HG02970 (cell line): Measurements from ENCODE around the gene MRAS.

Source experiments
- ATAC-seq: cut with Tn5 transposase; IDR thresholded peaks from one replicate; pipeline ENCODE4 v1.9.1; 2021; ENCODE audit warnings: mild to moderate bottlenecking, moderate library complexity, moderate number of reproducible peaks; ENCODE audit not compliant: unreplicated experiment, low FRiP score

The MRAS gene

DNA sequence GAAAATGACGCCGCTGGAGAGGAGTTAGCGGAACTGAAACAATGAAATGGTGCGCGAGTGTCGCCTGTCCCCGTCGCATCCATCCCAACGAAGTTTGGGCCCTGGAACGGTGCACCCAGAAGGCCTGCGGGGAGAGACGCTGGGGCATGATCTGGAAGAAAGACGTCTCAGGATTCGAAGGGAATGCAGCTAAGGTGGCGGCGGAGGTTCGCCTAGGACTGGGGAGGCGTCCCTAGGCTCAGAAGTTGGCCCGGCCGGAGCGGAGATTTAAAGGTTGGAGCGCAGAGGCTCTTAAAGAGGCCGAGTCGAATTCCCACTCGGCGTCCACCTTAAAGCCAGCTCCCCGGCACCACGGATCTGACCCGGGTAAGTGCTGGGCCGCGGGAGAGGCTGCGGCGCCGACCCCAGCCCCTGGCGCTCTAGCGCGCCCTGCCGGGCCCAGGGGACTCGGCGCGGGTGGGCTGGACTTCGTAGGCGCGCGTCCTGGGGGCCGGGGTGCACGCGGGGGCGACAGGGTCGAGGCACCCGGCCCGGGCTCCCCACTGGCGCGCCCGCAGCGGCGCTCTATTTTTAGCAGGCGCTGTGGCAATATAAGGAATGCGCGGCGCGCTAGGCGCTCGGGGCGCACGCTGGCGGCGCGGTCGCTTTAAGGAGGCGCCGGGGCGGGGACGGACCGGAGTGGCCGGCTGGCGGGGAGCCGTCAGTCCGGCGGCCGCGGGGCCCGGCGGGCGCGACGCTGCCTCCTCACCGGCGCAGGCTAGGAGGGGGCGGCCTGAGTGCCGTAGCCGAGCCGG lies at the start of gene MRAS:
Gene MRAS, plus strand, starts transcription at position 620 of the 794 bp plus-strand sequence. CDS start 24,305 bp downstream, outside the sequence.
- ATAC-seq = no peak

DNA sequence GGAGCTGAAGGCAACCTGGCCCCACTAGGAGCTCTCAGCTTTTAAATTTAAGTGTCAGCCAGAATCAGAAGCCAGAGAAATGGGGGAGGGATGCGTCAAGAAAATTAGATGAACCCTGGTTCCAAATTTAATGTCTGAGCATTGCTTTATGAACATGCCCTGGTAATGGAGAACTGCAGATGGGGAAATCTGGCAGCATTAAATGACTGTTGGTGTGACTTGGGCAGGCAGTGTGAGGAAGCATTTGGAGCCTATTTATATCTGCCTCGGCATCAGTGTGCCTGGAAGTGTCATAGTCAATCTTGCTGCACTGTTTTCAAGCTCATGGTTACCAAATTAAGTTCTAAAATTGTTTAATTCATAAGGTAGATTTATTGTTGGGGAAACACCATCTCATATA lies 47.7 kb upstream of the MRAS start:
- no peak for ATAC-seq

DNA sequence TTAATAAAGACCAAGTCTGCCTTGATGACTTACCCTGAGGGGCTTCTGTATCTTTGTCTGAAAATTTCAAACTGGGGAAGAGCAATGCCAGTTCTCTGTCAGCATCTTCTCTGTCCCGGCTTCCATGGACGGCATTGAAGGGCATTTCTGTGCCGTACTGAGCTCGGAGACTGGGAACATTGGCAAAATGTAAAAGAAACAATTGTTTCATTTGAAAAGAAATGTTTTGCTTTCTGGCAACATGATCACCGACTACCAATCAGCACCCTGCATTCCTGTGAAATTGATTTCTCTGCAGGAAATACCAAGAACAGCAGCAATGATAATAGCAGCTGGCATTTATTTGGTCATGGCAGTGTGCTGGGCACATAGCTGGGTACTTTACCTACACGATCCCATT lies 44.9 kb upstream of the MRAS start:
- no peak for ATAC-seq

DNA sequence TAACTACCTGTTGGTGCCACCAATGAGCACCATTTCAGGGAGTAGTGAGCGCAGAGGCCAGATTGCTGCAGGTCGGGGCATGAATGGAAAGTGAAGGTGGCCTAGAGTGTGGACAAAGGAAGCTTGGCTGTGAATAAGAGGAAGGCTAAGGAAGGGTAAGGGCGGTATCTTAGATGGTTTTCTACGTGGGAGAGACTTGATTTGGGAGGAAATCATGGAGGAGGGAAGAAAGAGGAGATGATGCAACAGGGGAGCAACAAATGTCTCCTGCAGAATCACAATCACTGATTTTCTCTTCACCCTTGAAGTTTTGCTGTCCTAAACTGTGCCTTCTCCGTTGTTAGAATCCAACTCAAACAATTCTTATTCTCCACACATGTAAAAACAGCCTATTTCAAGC lies 40.5 kb upstream of the MRAS start:
- ATAC-seq = no peak

DNA sequence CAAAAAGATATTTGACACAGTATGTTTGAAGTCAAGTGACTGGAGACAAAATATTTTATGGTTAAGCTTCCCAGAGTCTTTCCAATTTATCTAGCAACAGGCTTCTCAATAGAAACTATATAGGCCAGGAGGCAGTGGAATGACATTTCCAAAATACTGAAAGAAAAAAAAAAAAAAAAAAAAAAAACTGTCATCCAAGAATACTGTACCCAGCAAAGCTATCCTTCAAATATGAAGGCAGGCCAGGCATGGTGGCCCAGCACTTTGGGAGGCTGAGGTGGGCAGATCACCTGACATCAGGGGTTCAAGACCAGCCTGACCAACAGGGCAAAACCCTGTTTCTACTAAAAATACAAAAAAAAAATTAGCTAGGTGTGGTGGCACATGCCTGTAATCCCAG lies 39.6 kb upstream of the MRAS start:
- no peak for ATAC-seq

DNA sequence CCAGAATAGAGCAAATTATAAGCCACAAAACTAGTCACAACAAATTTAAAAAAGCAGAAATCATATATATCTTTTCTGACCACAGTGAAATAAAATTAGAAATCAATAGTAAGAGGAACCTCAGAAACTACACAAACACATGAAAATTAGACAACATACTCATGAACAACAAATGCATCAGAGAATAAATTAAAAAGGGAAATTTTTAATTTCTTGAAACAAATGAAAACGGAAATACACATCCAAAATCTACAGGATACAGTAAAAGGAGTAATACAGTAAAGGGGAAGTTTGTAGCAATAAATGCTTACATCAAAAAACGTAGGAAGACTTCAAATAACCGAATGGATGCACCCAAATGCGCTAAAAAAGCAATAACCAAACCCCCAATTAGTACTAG lies 37.9 kb upstream of the MRAS start:
- ATAC-seq = no peak

DNA sequence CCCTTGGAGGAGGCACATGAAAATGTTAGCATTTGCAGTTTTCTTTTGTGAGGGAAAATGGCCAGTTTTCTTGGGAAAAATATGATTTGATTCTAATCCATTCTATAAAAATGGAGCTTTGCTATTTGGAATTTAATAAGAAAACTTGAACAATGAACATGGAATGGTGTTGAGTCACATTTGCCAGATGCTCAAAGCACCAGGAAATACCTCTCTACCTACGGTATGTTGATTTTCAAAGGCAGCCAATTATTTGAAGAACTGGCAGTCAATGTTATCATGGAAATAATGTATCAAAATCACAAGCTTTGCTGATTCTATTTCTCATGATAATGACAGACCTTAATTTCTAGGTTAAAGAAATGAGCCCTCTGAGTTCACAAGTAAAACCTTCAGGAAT lies 33.6 kb upstream of the MRAS start:
- no peak for ATAC-seq

DNA sequence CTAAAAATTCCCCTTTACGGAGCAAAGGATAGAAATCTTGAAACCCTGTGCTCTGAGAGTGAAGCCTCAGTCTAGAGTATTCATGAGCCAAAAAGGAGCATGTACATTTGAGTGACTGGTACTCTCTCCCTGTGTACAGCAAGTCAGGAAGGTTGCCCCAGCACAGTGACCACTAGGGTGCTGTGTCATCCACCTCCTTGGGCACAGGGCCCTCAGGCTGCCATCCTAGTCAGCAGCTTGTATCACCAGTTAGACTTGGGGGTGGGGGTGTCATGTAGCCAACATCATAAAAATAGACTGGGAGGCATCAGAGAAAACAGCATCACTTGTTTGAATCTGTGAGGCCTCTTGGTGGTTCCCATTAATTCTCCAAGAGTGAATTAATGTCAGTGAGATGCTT lies 30.7 kb upstream of the MRAS start:
- no peak for ATAC-seq

DNA sequence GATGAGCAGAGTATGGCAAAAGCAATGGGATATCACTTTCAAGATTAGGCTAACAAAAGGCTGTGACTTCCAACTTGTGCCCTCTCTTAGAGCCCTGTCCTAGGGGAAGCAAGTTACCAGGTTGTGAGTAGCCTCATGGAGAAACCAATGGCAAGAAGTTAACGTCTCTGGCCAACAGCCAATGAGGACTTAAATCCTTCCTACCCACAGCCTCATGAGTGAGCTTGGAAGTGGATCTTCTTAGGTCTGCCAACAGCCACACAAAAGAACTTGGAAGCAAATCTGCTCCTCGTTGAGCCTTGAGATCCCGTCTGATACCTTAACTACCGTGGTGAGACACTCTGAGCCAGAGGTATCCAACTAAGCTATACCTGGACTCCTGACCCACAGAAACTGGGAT lies 24.4 kb upstream of the MRAS start:
- ATAC-seq = no peak

DNA sequence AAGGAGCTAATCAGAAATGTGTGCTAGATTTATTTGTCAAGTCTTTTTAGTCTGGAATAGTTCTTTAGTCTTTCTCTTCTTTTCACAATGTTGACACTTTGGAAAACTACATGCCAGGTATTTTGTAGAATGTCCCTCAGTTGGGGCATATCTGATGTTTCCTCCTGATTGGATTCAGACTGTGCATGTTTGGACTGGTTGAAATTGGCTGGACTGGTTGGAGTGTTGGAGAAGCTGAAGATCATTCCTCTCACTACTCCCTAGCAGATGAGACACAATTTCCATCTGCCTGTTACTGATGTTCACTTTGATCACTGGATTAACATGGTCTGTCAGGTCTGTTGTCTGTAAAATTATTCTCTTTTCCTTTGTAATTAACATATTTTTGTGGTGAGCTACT lies 22.4 kb upstream of the MRAS start:
- no peak for ATAC-seq

DNA sequence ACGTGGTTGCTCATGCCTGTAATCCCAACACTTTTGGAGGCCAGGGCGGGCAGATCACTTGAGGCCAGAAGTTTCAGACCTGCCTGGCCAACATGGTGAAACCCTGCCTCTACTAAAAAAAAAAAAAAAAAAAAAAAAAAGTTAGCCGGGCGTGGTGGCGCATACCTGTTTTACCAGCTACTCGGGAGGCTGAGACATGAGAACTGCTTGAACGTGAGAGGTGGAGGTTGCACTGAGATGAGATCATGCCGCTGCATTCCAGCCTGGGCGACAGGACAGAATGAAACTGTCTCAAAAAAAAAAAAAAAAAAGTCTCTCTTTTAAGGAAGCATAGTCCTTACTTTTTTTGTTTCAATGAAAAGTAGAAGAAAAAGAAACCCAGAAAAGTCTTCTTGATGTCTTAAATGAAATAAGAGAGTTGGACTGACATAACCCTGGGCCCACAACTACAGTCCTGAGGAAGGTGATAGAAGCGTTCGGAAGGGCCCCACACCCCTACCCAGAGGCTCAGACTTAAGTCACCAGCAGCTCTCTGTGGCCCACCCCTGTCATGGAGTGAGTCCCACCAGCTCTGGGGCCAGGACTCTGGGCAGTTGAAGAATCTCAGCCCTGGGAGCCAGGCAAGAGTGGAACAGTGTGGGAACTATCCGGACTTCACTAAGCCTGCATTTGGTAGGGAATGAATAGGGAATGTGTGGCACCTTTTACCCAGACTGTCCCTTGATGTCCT lies 21.3 kb upstream of the MRAS start:
- no peak for ATAC-seq

DNA sequence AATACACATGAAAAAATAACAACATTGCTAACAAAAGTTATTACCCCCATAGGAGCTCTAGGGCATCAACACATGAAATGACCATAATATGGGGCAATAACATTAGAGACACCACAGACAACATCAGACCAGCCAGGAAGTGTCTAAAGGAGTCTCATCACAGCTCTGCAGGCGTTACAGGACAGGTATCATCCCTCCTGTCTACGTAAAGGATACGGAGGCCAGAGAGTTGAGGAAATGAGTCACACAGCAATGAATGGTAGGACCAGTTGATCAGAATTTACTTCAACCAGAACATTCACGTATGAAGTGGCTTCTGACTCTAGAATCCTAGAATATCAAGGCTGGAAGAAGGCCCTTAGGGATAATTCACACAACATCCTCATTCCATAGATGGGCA lies 20.5 kb upstream of the MRAS start:
- ATAC-seq = no peak

DNA sequence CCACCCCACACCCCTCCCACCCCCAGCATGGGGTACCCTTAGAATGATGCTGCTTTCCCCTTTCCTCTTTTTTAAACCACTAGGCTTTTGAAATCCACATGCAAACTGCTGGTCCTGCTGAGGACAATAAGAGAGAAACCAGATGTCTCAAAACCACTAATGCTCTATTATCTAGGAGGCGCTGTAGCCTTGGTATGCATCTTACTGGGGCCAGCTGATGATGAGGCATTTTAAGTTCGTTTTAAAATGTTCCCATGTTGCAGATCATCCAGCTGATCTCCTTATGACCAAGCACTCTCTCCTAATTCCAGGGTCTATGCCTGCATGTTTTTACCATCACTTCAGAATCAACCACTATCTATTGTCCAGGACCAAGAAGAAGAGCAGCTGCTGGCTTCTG lies 20.0 kb upstream of the MRAS start:
- ATAC-seq = no peak

DNA sequence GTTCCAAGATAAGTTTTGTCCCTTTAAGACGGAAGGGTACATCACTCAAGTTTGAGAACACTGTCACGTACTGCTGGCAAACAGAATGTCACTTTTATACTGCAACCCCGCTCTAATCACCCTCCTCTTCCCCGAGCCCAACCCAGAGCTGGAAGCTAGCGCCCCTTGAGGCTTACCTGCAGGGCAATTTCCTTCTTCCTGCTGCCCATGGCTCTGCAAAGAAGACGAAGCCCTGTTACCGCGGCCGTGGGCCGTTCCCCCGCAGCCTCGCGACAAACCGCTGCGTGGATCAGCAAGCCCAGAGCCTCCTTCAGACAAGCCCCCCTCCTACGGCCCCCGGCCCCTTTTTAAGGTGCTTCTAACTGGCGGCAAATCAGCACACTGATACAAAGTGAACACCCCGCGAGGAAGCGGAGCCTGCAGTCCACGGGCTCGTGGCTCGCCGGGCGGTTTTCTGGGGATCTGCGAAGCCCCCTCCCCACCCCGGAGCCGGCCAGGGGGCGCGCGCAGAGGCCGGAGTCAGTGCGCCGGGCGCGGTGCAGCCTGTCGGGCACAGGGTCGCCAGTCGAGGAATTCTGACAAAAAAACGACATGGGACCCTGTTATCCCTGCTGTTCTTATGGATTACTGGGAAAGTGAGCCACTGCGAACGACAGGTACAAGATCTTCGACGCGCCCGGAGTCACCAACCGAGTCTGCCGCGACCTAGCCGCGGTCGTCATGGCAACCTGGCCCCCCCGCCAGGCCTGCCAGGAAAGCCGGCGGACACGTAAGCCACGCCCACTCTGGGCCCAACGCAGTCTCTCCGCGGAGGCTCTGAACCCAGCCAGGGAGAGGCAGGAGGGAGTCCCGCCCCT lies 19.0 kb upstream of the MRAS start, which contains the start of gene NME9:
Gene NME9, minus strand, starts transcription at position 725 of the 857 bp plus-strand sequence. Its CDS starts 516 bp downstream, at position 209.
- ATAC-seq = peak; percentile 52

DNA sequence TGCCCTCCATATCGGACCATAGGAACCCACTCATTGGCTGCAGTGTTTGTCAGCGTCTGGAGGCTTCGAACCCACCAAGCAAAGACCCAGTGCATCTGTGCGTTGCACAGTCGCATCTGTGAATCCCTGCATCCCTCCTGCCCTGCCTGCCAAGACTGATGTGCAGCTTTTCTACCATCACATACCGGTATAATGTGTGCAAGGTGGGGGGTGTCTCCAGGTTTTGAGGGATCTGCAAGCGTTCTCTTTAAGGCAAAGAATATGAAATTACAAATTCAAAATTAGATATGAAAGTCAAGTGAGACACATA lies 18.4 kb upstream of the MRAS start:
- no peak for ATAC-seq

DNA sequence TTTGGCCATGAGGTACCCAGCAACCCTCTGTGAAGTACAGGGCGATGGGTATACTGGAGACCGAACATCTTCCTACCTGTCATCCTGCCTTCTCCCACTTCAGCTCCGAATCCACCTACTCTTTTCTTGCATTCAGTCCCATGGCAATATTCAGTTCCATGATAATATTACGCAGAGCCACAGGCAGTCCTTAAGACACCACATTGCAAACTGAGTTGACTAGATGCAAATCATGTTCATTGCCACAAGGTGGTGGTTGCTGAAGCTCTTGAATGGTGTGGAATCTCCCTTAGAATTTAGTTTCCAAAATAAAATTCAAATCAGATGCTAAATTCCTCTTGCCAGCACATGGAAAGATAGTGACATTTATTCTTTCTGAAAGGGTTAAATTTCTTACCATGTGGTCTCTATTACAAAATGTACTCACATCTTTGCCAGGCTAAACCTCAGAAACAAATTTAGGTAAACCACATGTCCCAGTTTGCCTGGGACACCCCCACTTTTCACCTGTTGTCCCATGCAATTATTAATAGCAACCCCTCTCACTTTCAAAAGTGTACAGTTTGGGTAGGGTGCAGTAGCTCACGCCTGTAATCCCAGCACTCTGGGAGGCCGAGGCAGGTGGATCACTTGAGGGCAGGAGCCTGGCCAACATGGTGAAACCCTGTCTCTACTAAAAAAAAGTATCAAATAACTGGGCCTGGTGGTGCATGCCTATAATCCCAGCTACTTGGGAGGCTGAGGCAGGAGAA lies 17.1 kb upstream of the MRAS start:
- no peak for ATAC-seq

DNA sequence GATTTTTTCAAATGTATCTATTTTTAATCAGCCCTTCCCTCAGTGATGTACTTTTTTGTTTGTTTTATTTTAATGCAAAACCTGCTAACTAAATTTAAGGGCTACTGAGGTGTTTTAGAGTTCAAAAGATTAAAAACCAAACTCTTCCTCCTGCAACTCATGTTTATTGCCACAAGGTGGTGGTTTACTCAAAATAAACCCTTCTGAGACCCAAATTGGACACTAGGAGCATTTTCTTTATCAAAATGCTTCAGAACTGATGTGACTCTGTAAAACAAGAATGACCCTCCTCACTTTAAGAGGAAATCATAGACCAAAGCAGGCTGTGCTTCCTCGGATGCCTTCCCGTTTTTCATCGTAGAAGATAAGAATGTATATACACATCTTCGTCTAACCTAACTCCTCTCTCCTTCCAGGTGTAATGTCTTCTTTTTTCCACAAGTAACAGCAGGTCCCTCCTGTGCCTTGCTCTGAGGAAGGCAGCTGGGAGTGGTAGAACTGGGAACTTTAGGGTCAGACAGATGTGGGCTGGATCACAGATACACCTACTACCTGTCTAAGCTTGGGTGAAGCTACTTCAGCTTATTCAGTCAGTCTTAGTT lies 15.8 kb upstream of the MRAS start:
- ATAC-seq = no peak

DNA sequence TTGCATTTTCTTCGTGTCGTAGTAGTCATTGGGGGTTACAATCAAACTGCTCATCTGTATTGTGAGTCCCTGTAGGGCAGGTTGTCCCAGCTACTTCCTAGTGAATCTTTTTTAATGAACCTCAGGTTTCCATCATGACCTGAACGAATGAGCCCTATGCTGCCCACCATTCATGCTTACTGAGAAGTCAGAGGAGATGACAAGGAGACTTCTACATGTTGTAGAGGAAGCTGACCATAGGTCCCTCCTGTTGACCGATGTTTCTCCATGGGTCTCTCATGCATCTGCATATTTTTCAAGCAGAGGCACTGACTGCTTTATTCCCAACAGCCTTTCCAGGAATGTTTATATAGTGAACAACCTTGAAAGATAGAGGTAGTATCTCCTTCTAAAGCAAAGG lies 13.8 kb upstream of the MRAS start:
- ATAC-seq = no peak

DNA sequence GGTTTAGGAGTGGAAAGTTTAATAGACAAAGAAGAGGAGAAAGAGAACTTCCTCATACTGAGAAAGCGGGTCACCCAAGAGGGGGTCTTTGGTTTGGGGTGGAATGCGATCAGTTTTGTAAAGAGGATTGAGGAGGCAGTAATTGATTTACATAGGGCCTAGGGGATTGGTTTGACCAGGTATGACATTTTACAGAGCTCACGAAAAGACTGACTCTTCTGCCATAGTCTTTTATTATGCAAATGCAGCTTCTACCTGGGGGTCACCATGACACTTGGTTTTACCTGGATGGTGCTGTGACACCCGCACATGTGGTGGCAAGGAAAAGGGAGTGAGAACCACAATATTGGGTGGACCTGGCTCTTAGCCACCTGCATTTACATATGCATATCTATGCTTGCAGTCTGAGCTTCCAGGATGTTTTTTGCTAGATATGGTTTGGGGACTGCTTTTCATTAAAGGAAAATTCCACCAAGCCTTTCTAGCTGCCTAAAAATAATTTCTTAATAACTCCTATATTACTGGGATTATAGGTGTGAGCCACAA lies 11.9 kb upstream of the MRAS start:
- ATAC-seq = no peak

DNA sequence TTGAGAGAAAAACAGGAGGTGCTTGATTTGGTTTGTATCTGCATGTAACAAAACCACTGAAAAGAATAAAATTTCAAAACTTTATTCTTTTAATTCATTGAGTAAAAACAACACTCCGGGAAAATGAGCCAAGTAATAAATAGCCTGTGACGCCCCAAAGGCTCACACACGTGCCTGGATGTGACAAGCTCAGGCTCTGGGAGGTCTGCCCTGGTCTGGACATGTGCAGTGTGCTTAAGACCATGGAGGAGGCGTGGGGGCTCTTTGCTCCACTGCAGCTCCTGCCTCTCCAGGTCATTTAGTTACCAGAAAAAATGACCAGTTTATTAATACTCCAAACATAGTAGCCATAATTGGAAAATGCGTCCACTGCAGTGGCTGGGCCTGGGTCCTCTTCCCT lies 10.1 kb upstream of the MRAS start:
- no peak for ATAC-seq
